SK-N-SH treated with all-trans-retinoic acid at 6 μM for 48 hours (cell line): ENCODE measurements around the gene FOXL2NB.

Experiments used
- ATAC-seq: fragments of 200-7000 bp; cut with Tn5 transposase; 3 replicates; pipeline ENCODE4 v1.9.1; 2020; ENCODE audit warnings: mild to moderate bottlenecking, moderate library complexity
- ARNTL ChIP-seq: fragments of 450-650 bp; formaldehyde crosslinking; IDR thresholded peaks from 2 replicates; pipeline ENCODE4 v1.5.0; 2020; ENCODE audit warnings: low read depth, mild to moderate bottlenecking, moderate library complexity, borderline replicate concordance
- CREB5 ChIP-seq: fragments of 250-450 bp; sonication (Bioruptor Pico); IDR thresholded peaks from 2 replicates; pipeline ENCODE4 v1.5.1; 2020; ENCODE audit warnings: low read depth, mild to moderate bottlenecking, moderate library complexity
- CSDC2 ChIP-seq: fragments of 250-450 bp; sonication (Bioruptor Pico); IDR thresholded peaks from 2 replicates; pipeline ENCODE4 v1.5.0; 2020; ENCODE audit warnings: mild to moderate bottlenecking, moderate library complexity
- CSRNP3 ChIP-seq: fragments of 250-450 bp; sonication (Bioruptor Pico); IDR thresholded peaks from 2 replicates; pipeline ENCODE4 v1.5.1; 2021; ENCODE audit warnings: mild to moderate bottlenecking, moderate library complexity
- ESRRG ChIP-seq: fragments of 250-450 bp; sonication (Bioruptor Pico); IDR thresholded peaks from 2 replicates; pipeline ENCODE4 v1.6.1; 2021; ENCODE audit warnings: mild to moderate bottlenecking
- GLIS3 ChIP-seq: fragments of 250-450 bp; sonication (Bioruptor Pico); IDR thresholded peaks from 2 replicates; pipeline ENCODE4 v1.5.0; 2020; ENCODE audit warnings: mild to moderate bottlenecking, moderate library complexity
- PATZ1 ChIP-seq: fragments of 250-450 bp; sonication (Bioruptor Pico); IDR thresholded peaks from 2 replicates; pipeline ENCODE4 v1.8.0; 2020; ENCODE audit warnings: mild to moderate bottlenecking, moderate library complexity, borderline replicate concordance
- POU6F1 ChIP-seq: fragments of 250-450 bp; sonication (Bioruptor Pico); IDR thresholded peaks from 2 replicates; pipeline ENCODE4 v1.8.0; 2021; ENCODE audit warnings: low read depth, mild to moderate bottlenecking, moderate library complexity, borderline replicate concordance
- PPARA ChIP-seq: fragments of 250-450 bp; sonication (Bioruptor Pico); IDR thresholded peaks from 2 replicates; pipeline ENCODE4 v1.5.0; 2020; ENCODE audit warnings: mild to moderate bottlenecking, borderline replicate concordance
- RARB ChIP-seq: fragments of 250-450 bp; sonication (Bioruptor Pico); IDR thresholded peaks from 2 replicates; pipeline ENCODE4 v1.8.0; 2021; ENCODE audit warnings: mild to moderate bottlenecking, moderate library complexity
- SNAI2 ChIP-seq: fragments of 250-450 bp; sonication (Bioruptor Pico); IDR thresholded peaks from 2 replicates; pipeline ENCODE4 v1.5.0; 2020; ENCODE audit warnings: mild to moderate bottlenecking, moderate library complexity
- TCF4 ChIP-seq: fragments of 250-450 bp; sonication (Bioruptor Pico); IDR thresholded peaks from 2 replicates; pipeline ENCODE4 v1.8.0; 2021; ENCODE audit warnings: mild to moderate bottlenecking, moderate library complexity, borderline replicate concordance
- TOX ChIP-seq: fragments of 250-450 bp; sonication (Bioruptor Pico); IDR thresholded peaks from 2 replicates; pipeline ENCODE4 v1.8.0; 2021; ENCODE audit warnings: mild to moderate bottlenecking, moderate library complexity, borderline replicate concordance
- TSHZ2 ChIP-seq: fragments of 250-450 bp; sonication (Bioruptor Pico); IDR thresholded peaks from 2 replicates; pipeline ENCODE4 v1.5.0; 2020; ENCODE audit warnings: mild to moderate bottlenecking, moderate library complexity
- ZC3H10 ChIP-seq: fragments of 250-450 bp; sonication (Bioruptor Pico); IDR thresholded peaks from 2 replicates; pipeline ENCODE4 v1.5.1; 2021; ENCODE audit warnings: mild to moderate bottlenecking, moderate library complexity
- ZFP3 ChIP-seq: fragments of 250-450 bp; sonication (Bioruptor Pico); IDR thresholded peaks from 2 replicates; pipeline ENCODE4 v1.5.0; 2020; ENCODE audit warnings: mild to moderate bottlenecking, moderate library complexity
- ZNF565 ChIP-seq: fragments of 450-650 bp; formaldehyde crosslinking; conservative IDR thresholded peaks from 2 replicates; pipeline ENCODE4 v1.5.0; 2020; ENCODE audit warnings: low read depth, mild to moderate bottlenecking, moderate library complexity
- ZNF70 ChIP-seq: fragments of 450-650 bp; formaldehyde crosslinking; IDR thresholded peaks from 2 replicates; pipeline ENCODE4 v1.5.0; 2020; ENCODE audit warnings: mild to moderate bottlenecking, moderate library complexity
- ZNF8 ChIP-seq: fragments of 450-650 bp; formaldehyde crosslinking; IDR thresholded peaks from 2 replicates; pipeline ENCODE4 v1.5.0; 2020; ENCODE audit warnings: mild to moderate bottlenecking, moderate library complexity

Gene FOXL2NB

GRCh38 chr3:138935505-138935862, 11.5 kb upstream of the FOXL2NB start:
- ATAC-seq: no peak; the same call in 2 of the 3 replicates
- TF ChIP-seq TSHZ2: no peak
- no peak for TF ChIP-seq TCF4 (CRISPR knock-in tag)

GRCh38 chr3:138935863-138936740, 10.9 kb upstream of the FOXL2NB start:
- peak; percentile 83 for ATAC-seq
- TF ChIP-seq CREB5 (no peak), ZNF565 (no peak), ARNTL (CRISPR knock-in tag) (no peak), TCF4 (CRISPR knock-in tag) (no peak), TOX (no peak), ZNF8 (CRISPR knock-in tag) (no peak), GLIS3 (CRISPR knock-in tag) (no peak; the same call in 1 of the 2 replicates), ESRRG (CRISPR knock-in tag) (no peak), POU6F1 (no peak), PPARA (CRISPR knock-in tag) (no peak), ZNF70 (CRISPR knock-in tag) (no peak), ZC3H10 (CRISPR knock-in tag) (no peak), CSDC2 (no peak)

- peak; percentile 5 for ATAC-seq
- TF ChIP-seq GLIS3 (CRISPR knock-in tag): no peak
- no peak for TF ChIP-seq CREB5
- TF ChIP-seq CSRNP3 (CRISPR knock-in tag): no peak
- TF ChIP-seq RARB (CRISPR knock-in tag): no peak
- TF ChIP-seq ZC3H10 (CRISPR knock-in tag): no peak
These were observed 10.0 kb upstream of the FOXL2NB start for GRCh38 chr3:138936741-138937689.

GRCh38 chr3:138937690-138938055, 9.3 kb upstream of the FOXL2NB start:
- ATAC-seq: peak; percentile 8
- TF ChIP-seq PATZ1 (no peak), ZNF8 (CRISPR knock-in tag) (no peak), SNAI2 (CRISPR knock-in tag) (no peak), ZFP3 (CRISPR knock-in tag) (no peak), GLIS3 (CRISPR knock-in tag) (no peak), ZNF565 (no peak), ESRRG (CRISPR knock-in tag) (no peak), TSHZ2 (no peak)
